Measurements from ENCODE around the gene CLEC19A.
"Not testable (repeated sequence)": the region's sequence is repeated elsewhere in the genome, so short reads cannot be mapped to it uniquely, and the experiment has no call there.

The CLEC19A gene

DNA sequence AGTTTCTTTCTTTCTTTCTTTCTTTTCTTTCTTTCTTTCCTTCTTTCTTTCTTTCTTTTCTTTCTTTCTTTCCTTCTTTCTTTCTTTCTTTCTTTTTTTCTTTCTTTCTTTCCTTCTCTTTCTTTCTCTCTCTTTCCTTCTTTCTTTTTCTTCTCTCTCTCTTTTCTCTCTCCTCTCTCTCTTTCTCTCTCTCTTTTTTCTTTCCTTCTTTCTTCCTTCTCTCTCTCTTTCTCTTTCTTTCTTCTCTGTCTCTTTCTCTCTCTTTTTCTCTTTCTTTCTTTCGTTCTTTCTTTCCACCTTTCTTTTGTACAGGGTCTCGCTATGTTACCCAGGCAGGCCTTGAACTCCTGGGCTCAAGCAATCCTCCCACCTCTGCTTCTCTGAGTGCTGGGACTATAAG is 35.7 kb downstream of the CLEC19A start:
- DNase-seq (ENCODE audit: low spot score); FAIRE-seq: not testable (repeated sequence)

DNA sequence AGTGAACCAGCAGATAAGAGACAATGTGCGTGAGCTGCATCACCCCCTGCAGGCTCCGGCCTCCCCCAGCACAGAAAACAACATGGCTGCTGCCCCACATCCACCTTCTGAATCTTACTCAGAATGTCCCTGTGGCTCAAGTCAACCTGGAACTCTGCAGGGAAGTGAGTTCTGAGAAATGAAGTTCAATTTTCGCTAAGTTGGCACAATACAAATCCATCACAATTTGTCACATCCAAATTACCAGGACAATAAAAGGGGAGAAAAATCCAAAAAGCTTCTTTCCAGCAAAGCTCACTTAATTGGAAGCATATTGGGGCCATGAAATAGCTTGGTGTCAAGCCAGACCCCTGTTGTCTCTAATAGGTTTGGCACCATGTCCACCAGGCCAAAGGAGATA is 38.1 kb downstream of the CLEC19A start:
- FAIRE-seq: no peak
- DNase-seq (ENCODE audit: low spot score): no peak

GRCh38 chr16:19328364-19328763 is 42.8 kb downstream of the CLEC19A start:
- FAIRE-seq (no peak), DNase-seq (ENCODE audit: low spot score) (no peak)

DNA sequence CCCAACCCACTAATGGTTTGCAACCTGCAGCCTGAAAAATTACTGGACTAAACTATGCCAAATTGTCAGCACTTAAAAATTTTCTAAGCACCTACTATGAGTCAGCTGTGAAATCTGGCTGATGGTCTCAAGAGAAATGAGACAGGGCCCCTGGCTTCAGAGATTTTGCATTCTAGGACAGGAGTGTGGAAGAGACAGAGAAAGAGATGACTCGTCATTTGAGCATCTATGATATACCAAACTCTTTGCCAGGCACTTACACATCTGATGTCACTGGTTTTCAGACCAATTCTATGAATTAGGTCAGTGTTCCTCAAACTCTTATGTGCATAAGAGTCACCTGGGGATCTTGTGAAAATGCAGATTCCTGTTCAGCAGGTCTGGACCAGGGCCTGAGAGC is 44.4 kb downstream of the CLEC19A start:
- DNase-seq (ENCODE audit: low spot score): peak; percentile 85
- FAIRE-seq: peak; percentile 62

GRCh38 chr16:19330841-19331397 is 45.4 kb downstream of the CLEC19A start:
- FAIRE-seq (peak; percentile 45), DNase-seq (ENCODE audit: low spot score) (peak; percentile 75)

GRCh38 chr16:19331794-19332193 is 46.3 kb downstream of the CLEC19A start:
- DNase-seq (ENCODE audit: low spot score): no peak
- no peak for FAIRE-seq

- FAIRE-seq: no peak
- DNase-seq (ENCODE audit: low spot score): no peak
Measured at GRCh38 chr16:19338335-19338734, 52.8 kb downstream of the CLEC19A start.

DNA sequence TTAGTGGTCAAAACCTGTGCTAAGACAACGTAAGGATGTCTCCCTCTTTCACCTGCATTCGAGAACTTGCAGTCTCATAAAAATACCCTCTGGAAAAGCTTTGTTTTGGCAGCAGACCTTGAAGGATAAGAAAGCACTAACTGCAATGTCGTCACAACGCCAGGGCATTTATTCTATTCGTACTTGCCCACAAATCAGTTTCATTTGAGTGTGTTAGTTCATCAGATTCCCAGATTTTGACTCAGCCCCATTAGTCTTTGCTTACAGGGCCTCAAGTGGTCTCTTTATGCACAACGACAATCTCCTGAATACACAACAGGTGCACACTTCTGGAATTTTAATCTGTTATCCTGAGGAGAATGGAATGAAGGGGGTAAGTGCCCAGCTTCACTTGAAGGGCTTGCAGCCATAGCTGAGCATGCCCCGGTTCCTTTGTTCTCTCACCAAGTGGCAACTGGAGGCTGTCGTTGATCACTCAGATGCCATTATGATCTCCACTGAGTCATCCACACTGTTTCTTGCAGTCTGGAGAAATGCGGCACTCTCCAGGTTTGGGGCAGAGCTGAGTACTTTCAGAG is 58.8 kb downstream of the CLEC19A start:
- no peak for FAIRE-seq
- no peak for DNase-seq (ENCODE audit: low spot score)

- DNase-seq (ENCODE audit: low spot score): no peak
- FAIRE-seq: no peak
Measured at GRCh38 chr16:19344980-19345379, 59.4 kb downstream of the CLEC19A start.

- FAIRE-seq: no peak
- no peak for DNase-seq (ENCODE audit: low spot score)
Measured at GRCh38 chr16:19346335-19346922, 60.9 kb downstream of the CLEC19A start.

- no peak for FAIRE-seq
- DNase-seq (ENCODE audit: low spot score): no peak
Measured at GRCh38 chr16:19348125-19348524, 62.6 kb downstream of the CLEC19A start.

DNA sequence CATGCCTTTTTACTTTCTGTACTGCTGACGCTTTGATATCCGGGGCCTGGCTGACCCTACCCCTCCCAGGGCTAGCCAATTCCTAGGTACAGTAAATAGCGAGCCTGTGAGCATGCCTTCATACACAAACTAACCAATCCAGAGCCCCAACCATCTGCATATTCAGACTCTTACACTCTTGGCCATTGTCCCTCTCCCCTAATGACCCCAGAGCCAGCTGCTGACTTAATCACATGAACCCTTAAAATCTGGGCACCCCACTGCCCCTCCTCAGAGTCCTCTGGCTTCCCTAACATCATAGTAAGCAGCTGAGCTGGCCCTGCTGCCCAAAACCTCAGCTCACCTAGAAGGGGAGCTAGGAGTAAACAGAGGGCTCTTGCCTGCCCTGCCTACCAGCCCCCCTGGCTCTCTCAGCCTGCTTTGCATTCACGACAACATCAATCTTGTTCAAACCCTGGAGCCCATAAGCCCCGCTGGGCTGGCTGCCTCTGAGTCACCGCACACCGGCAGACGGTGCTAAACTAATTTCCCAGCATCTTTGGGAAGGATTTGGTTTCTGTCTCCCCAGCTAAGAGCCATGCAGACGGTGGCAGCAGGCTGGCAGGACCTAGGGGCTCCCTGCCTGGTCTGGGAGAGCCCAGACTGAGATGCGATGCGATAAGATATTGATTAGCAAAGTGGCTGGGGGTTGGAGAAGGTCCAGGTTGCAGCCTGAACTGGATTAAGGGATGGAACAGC is 63.2 kb downstream of the CLEC19A start:
- FAIRE-seq (no peak), DNase-seq (ENCODE audit: low spot score) (no peak)

DNA sequence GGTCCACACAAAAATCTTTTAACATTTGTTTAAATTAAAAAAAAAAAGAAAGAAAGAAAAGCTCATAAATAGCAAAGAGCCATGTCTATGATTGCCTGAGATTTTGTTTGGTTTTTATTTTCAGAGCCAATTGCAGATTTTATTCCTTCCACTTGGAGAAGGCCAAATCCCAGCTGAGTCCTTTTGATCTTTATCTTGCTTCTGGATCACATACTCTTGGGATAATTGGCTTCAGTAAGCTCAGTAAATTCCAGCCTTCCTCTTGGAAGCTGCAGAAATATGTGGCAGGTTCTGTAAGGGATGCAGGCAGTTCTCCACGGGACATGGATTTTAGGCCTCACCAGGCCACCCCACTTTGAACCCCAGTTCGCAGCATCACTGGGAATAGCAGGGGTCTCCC is 68.8 kb downstream of the CLEC19A start:
- FAIRE-seq (no peak), DNase-seq (ENCODE audit: low spot score) (no peak)

GRCh38 chr16:19356024-19356952 is 70.8 kb downstream of the CLEC19A start:
- DNase-seq (ENCODE audit: low spot score) (no peak), FAIRE-seq (no peak)

GRCh38 chr16:19359556-19359955 is 74.0 kb downstream of the CLEC19A start:
- DNase-seq (ENCODE audit: low spot score): no peak
- FAIRE-seq: no peak

All from RCC 7860 (cell line).